H9 (cell line): ENCODE measurements around the gene WDR83. TPM values are rescaled to one million over a fixed set of nuclear protein-coding genes. Genes with fewer than 3 reads are reported as not detected.

Experiments used
- DNase-seq: peaks from one replicate; pipeline ENCODE4 v3.0.0-alpha.2; 2017
- H2AFZ ChIP-seq: one replicate; pipeline ENCODE4 v1.6.1; 2013; ENCODE audit warnings: mild to moderate bottlenecking, low read length, control low read depth, moderate library complexity
- H2AK5ac ChIP-seq: 2 replicates; pipeline ENCODE4 v1.6.1; 2013; ENCODE audit warnings: low read length, control low read depth, mixed read lengths; ENCODE audit not compliant: insufficient read length
- H2BK120ac ChIP-seq: one replicate; pipeline ENCODE4 v1.6.1; 2013; ENCODE audit warnings: low read depth, mild to moderate bottlenecking, low read length, control low read depth, inconsistent platforms; ENCODE audit not compliant: poor library complexity, severe bottlenecking
- H2BK12ac ChIP-seq: 2 replicates; pipeline ENCODE4 v1.6.1; 2013; ENCODE audit warnings: low read length, control low read depth, mixed read lengths, low read depth; ENCODE audit not compliant: insufficient read length
- H2BK15ac ChIP-seq: 2 replicates; pipeline ENCODE4 v1.6.1; 2013; ENCODE audit warnings: low read depth, low read length, control low read depth
- H2BK20ac ChIP-seq: one replicate; pipeline ENCODE4 v1.6.1; 2013; ENCODE audit warnings: low read depth, mild to moderate bottlenecking, low read length, control low read depth, inconsistent platforms; ENCODE audit not compliant: poor library complexity, severe bottlenecking
- H2BK5ac ChIP-seq: 2 replicates; pipeline ENCODE4 v1.6.1; 2013; ENCODE audit warnings: low read length, control low read depth, mixed read lengths; ENCODE audit not compliant: insufficient read length
- H3K14ac ChIP-seq: 2 replicates; pipeline ENCODE4 v1.6.1; 2013; ENCODE audit warnings: low read length, control low read depth; ENCODE audit not compliant: insufficient read depth
- H3K18ac ChIP-seq: 2 replicates; pipeline ENCODE4 v1.6.1; 2013; ENCODE audit warnings: low read depth, mild to moderate bottlenecking, mixed read lengths, low read length, control low read depth; ENCODE audit not compliant: insufficient read length
- H3K23ac ChIP-seq: 2 replicates; pipeline ENCODE4 v1.6.1; 2013; ENCODE audit warnings: low read length, control low read depth, mixed read lengths, low read depth; ENCODE audit not compliant: insufficient read length
- H3K23me2 ChIP-seq: 2 replicates; pipeline ENCODE4 v1.6.1; 2013; ENCODE audit warnings: low read depth, mild to moderate bottlenecking, mixed read lengths, low read length, control low read depth; ENCODE audit not compliant: insufficient read length, poor library complexity, severe bottlenecking
- H3K27ac ChIP-seq: 2 replicates; pipeline ENCODE4 v1.5.1; 2013; ENCODE audit warnings: low read length, control low read depth, mixed read lengths, low read depth; ENCODE audit not compliant: insufficient read length
- H3K27me3 ChIP-seq: 2 replicates; pipeline ENCODE4 v1.6.1; 2013; ENCODE audit warnings: low read length, control low read depth, inconsistent platforms; ENCODE audit not compliant: insufficient read depth
- H3K4ac ChIP-seq: 2 replicates; pipeline ENCODE4 v1.6.1; 2013; ENCODE audit warnings: low read depth, mild to moderate bottlenecking, control low read depth, inconsistent platforms, low read length, moderate library complexity
- H3K4me1 ChIP-seq: 2 replicates; pipeline ENCODE4 v1.6.1; 2013; ENCODE audit warnings: low read length, control low read depth, inconsistent platforms; ENCODE audit not compliant: insufficient read depth
- H3K4me2 ChIP-seq: 2 replicates; pipeline ENCODE4 v1.6.1; 2013; ENCODE audit warnings: low read length, control low read depth, mixed read lengths; ENCODE audit not compliant: insufficient read length, insufficient read depth
- H3K56ac ChIP-seq: 2 replicates; pipeline ENCODE4 v1.6.1; 2013; ENCODE audit warnings: low read depth, mild to moderate bottlenecking, mixed read lengths, low read length, control low read depth; ENCODE audit not compliant: insufficient read length
- H3K79me1 ChIP-seq: 2 replicates; pipeline ENCODE4 v1.6.1; 2013; ENCODE audit warnings: low read depth, mild to moderate bottlenecking, moderate library complexity, low read length, control low read depth, inconsistent platforms; ENCODE audit not compliant: insufficient read depth, poor library complexity, severe bottlenecking
- H3K79me2 ChIP-seq: 2 replicates; pipeline ENCODE4 v1.6.1; 2013; ENCODE audit warnings: low read length, control low read depth, inconsistent platforms; ENCODE audit not compliant: insufficient read depth
- H3K9ac ChIP-seq: 2 replicates; pipeline ENCODE4 v1.6.1; 2013; ENCODE audit warnings: low read length, control low read depth, mixed read lengths; ENCODE audit not compliant: insufficient read length; ENCODE audit errors: extremely low read depth
- H3K9me3 ChIP-seq: one replicate; pipeline ENCODE4 v1.6.1; 2013; ENCODE audit warnings: low read depth, low read length, inconsistent platforms; ENCODE audit not compliant: control insufficient read depth
- H3T11ph ChIP-seq: one replicate; pipeline ENCODE4 v1.6.1; 2013; ENCODE audit warnings: mild to moderate bottlenecking, low read length, control low read depth, inconsistent platforms
- H4K20me1 ChIP-seq: one replicate; pipeline ENCODE4 v1.6.1; 2013; ENCODE audit not compliant: control insufficient read depth, insufficient read length, insufficient read depth
- H4K5ac ChIP-seq: 2 replicates; pipeline ENCODE4 v1.6.1; 2013; ENCODE audit warnings: low read depth, mild to moderate bottlenecking, mixed read lengths, low read length, control low read depth; ENCODE audit not compliant: insufficient read length
- H4K8ac ChIP-seq: replicated peaks from 2 replicates; pipeline ENCODE4 v1.6.1; 2013; ENCODE audit warnings: low read length, control low read depth, mixed read lengths, low read depth; ENCODE audit not compliant: insufficient read length
- H4K91ac ChIP-seq: 2 replicates; pipeline ENCODE4 v1.6.1; 2013; ENCODE audit warnings: low read depth, mild to moderate bottlenecking, moderate library complexity, mixed read lengths, low read length, control low read depth; ENCODE audit not compliant: insufficient read length
- H3K27ac Mint-ChIP-seq, 3 experiments: 2 replicates in 2 of 3; 3 replicates in 1 of 3; pipeline ENCODE4 v1.8.0; 2020 to 2021; ENCODE audit warnings: mixed read lengths in 3 of 3, mild to moderate bottlenecking in 1 of 3, moderate library complexity in 1 of 3
- H3K27me3 Mint-ChIP-seq: 2 replicates; pipeline ENCODE4 v1.8.0; 2021; ENCODE audit warnings: low read depth, mild to moderate bottlenecking, moderate library complexity, mixed read lengths
- H3K36me3 Mint-ChIP-seq, 3 experiments: 2 replicates in 2 of 3; 3 replicates in 1 of 3; pipeline ENCODE4 v1.8.0; 2020 to 2021; ENCODE audit warnings: low read depth in 3 of 3, mixed read lengths in 3 of 3; ENCODE audit not compliant: insufficient read depth in 1 of 3
- H3K4me1 Mint-ChIP-seq, 2 experiments: 2 replicates each; pipeline ENCODE4 v1.8.0; 2020; ENCODE audit warnings: mixed read lengths in 2 of 2
- H3K4me3 Mint-ChIP-seq, 2 experiments: 2 replicates in 1 of 2; 3 replicates in 1 of 2; pipeline ENCODE4 v1.8.0; 2020 to 2021; ENCODE audit warnings: mild to moderate bottlenecking in 2 of 2, mixed read lengths in 2 of 2, moderate library complexity in 1 of 2
- H3K9me3 Mint-ChIP-seq, 2 experiments: 2 replicates in 1 of 2; 3 replicates in 1 of 2; pipeline ENCODE4 v1.8.0; 2020; ENCODE audit warnings: mild to moderate bottlenecking in 2 of 2, mixed read lengths in 2 of 2, moderate library complexity in 1 of 2
- WGBS: extraction: QIAGEN DNeasy Blood & Tissue Kit; methylation state at CpG from one replicate; pipeline ENCODE4 v1.1.7; 2013; ENCODE audit warnings: missing lambda C conversion rate, low lambda C conversion rate, mixed read lengths; ENCODE audit not compliant: insufficient read length; ENCODE audit errors: extremely low coverage; 5-methylcytosine and 5-hydroxymethylcytosine counted together
- total RNA-seq: library from RNA; stranded (reverse); gene quantifications from 2 replicates; pipeline ENCODE4 v1.2.1, GENCODE V29; 2021
- TF ChIP-seq, protein P1 (sequence below): fragments of 200-600 bp; sonication (generic); conservative IDR thresholded peaks from 3 replicates; pipeline ENCODE4 v1.8.0; 2021; ENCODE audit warnings: antibody characterized with exemption, mild to moderate bottlenecking

The WDR83 gene
- total RNA-seq, 1 experiment from 2014 or later = 21.0 TPM

DNA sequence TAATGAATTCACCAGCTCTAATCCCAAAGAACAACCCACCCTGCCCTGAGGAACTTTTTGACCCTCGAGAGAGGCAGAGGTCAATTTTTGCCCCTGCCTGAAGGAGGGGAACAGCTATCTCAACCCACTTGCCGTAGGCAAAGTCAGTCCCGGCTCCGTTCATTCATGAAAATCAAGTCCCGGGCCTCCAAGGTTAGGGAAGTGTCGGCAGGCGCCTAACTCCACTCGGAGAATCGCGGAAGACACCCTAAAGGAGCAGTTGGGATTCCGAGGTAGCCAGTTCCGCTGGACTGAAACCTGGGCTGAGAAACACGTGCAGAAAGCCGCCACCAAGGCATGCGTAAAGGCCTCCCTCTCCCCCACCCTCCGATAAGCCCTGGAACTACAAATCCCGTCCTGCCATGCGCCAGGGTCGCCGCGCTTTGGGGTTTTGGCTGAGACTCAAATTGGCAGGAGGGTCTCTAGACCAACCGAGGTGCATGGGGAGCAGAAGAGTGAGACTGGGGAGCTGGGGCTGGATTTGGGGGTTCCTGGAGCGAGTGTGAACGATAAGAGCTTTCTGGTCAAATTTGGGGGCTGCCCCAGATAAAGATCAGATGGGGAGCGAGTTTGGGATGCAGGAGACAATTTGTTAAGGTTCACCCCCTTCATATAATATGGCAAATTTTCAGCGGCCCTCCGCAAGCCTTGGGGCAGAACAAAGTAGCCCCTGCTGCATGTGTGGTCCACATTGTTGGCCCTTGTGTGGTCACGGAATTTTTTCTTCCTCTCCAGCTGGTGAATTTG, 57.2 kb downstream of the WDR83 start, which contains the start of gene TNPO2:
Gene TNPO2 (minus strand): TSS at position 292 of the 786 bp plus-strand sequence. CDS start 2,955 bp downstream, outside the sequence.
- H4K5ac ChIP-seq = peak within 1 kb of the TSS; percentile 19
- H3K4ac ChIP-seq = no peak within 1 kb of the TSS; the same call in 1 of the 2 replicates
- H3K18ac ChIP-seq = peak within 1 kb of the TSS; percentile 92
- Mint-ChIP-seq H3K4me1 (peaks cover 15 to 26% of the 10 kb centered on the region in 2 experiments), H3K9me3 (no peaks in the 10 kb centered on the region), H3K27me3 (no peaks in the 10 kb centered on the region), H3K27ac (peak within 1 kb of the TSS; percentile 93 to 99 (median 97)), H3K4me3 (peak within 1 kb of the TSS; percentile 97 to 98), H3K36me3 (peaks cover 19 to 37% (median 21%) of the 10 kb centered on the region in 3 experiments; a peak in 6 of 7 replicates)
- no CpG with 5 or more reads among the region's 28 CpGs for WGBS
- H3K27ac ChIP-seq = peak within 1 kb of the TSS; percentile 30
- no peak within 1 kb of the TSS for H2BK20ac ChIP-seq
- H4K20me1 ChIP-seq = no peaks in the 10 kb centered on the region
- DNase-seq = peak; percentile 87
- peaks cover 26% of the 10 kb centered on the region; the same call in 1 of the 2 replicates for H3K79me2 ChIP-seq
- TF ChIP-seq, protein P1, sequence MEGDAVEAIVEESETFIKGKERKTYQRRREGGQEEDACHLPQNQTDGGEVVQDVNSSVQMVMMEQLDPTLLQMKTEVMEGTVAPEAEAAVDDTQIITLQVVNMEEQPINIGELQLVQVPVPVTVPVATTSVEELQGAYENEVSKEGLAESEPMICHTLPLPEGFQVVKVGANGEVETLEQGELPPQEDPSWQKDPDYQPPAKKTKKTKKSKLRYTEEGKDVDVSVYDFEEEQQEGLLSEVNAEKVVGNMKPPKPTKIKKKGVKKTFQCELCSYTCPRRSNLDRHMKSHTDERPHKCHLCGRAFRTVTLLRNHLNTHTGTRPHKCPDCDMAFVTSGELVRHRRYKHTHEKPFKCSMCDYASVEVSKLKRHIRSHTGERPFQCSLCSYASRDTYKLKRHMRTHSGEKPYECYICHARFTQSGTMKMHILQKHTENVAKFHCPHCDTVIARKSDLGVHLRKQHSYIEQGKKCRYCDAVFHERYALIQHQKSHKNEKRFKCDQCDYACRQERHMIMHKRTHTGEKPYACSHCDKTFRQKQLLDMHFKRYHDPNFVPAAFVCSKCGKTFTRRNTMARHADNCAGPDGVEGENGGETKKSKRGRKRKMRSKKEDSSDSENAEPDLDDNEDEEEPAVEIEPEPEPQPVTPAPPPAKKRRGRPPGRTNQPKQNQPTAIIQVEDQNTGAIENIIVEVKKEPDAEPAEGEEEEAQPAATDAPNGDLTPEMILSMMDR = no peak
- H4K8ac ChIP-seq = no peak within 1 kb of the TSS
- H3K9ac ChIP-seq = peak within 1 kb of the TSS; percentile 97
- H3K9me3 ChIP-seq = no peaks in the 10 kb centered on the region
- H3K4me2 ChIP-seq = peak within 1 kb of the TSS; percentile 96
- H2AK5ac ChIP-seq = no peak within 1 kb of the TSS
- H3T11ph ChIP-seq = no peak within 1 kb of the TSS
- no peak within 1 kb of the TSS for H4K91ac ChIP-seq
- no peak within 1 kb of the TSS for H2BK12ac ChIP-seq
- H3K14ac ChIP-seq = peak within 1 kb of the TSS; percentile 87
- H3K4me1 ChIP-seq = no peaks in the 10 kb centered on the region
- no peak within 1 kb of the TSS for H2BK5ac ChIP-seq
- peaks cover 7% of the 10 kb centered on the region for H3K79me1 ChIP-seq
- H2AFZ ChIP-seq = no peak within 1 kb of the TSS
- no peaks in the 10 kb centered on the region for H3K27me3 ChIP-seq
- H3K23ac ChIP-seq = no peak within 1 kb of the TSS
- peak within 1 kb of the TSS; percentile 31 for H3K56ac ChIP-seq
- H3K23me2 ChIP-seq = peaks cover 22% of the 10 kb centered on the region
- no peak within 1 kb of the TSS for H2BK120ac ChIP-seq
- H2BK15ac ChIP-seq = no peak within 1 kb of the TSS

Other genes starting within 250 kb of the WDR83 start
- gene ZNF443, start 225.8 kb upstream of the WDR83 start, total RNA-seq = 9.4 TPM in 2 replicates
- gene ZNF709, start 182.0 kb upstream of the WDR83 start, total RNA-seq = 2.1 and 3.8 TPM in 2 replicates
- 9.4 and 11.3 TPM in 2 replicates for gene ZNF564, start 115.3 kb upstream of the WDR83 start, total RNA-seq
- 9.7 and 10.1 TPM in 2 replicates for gene ZNF490, start 56.0 kb upstream of the WDR83 start, total RNA-seq
- gene ZNF791, start 55.9 kb upstream of the WDR83 start, total RNA-seq = 20.2 and 22.8 TPM in 2 replicates
- gene MAN2B1, start 65 bp upstream of the WDR83 start, total RNA-seq = 89.2 and 93.5 TPM in 2 replicates
- 82.9 and 94.9 TPM in 2 replicates for gene DHPS, start 15.1 kb downstream of the WDR83 start, total RNA-seq
- gene GNG14, start 21.2 kb downstream of the WDR83 start, total RNA-seq = not detected in 2 replicates
- gene FBXW9, start 29.8 kb downstream of the WDR83 start, total RNA-seq = 10.8 and 11.7 TPM in 2 replicates
- gene TNPO2, start 57.1 kb downstream of the WDR83 start, total RNA-seq = 149 and 159 TPM in 2 replicates
- 154 and 161 TPM in 2 replicates for gene TRIR, start 67.9 kb downstream of the WDR83 start, total RNA-seq
- gene GET3, start 70.7 kb downstream of the WDR83 start, total RNA-seq = 81.3 and 81.6 TPM in 2 replicates
- 1.6 and 2.0 TPM in 2 replicates for gene BEST2, start 85.0 kb downstream of the WDR83 start, total RNA-seq
- gene HOOK2, start 108.7 kb downstream of the WDR83 start, total RNA-seq = 56.8 and 64.7 TPM in 2 replicates
- gene JUNB, start 124.7 kb downstream of the WDR83 start, total RNA-seq = 15.9 and 18.0 TPM in 2 replicates
- gene PRDX2, start 135.0 kb downstream of the WDR83 start, total RNA-seq = 468 and 485 TPM in 2 replicates
- 45.8 and 48.1 TPM in 2 replicates for gene THSD8, start 135.3 kb downstream of the WDR83 start, total RNA-seq
- gene RNASEH2A, start 139.8 kb downstream of the WDR83 start, total RNA-seq = 79.5 and 86.0 TPM in 2 replicates
- gene RTBDN, start 167.8 kb downstream of the WDR83 start, total RNA-seq = 5.6 and 6.4 TPM in 2 replicates
- gene MAST1, start 171.7 kb downstream of the WDR83 start, total RNA-seq = 11.8 and 15.1 TPM in 2 replicates
- gene DNASE2, start 214.6 kb downstream of the WDR83 start, total RNA-seq = 23.8 and 26.0 TPM in 2 replicates
- gene KLF1, start 220.4 kb downstream of the WDR83 start, total RNA-seq = 0.37 and 0.53 TPM in 2 replicates
- 53.2 and 54.4 TPM in 2 replicates for gene GCDH, start 224.4 kb downstream of the WDR83 start, total RNA-seq